Type B pancreatic cell (in vitro differentiated cells): ENCODE measurements around the gene ATP2C1. TPM values are rescaled to one million over a fixed set of nuclear protein-coding genes. Genes with fewer than 3 reads are reported as not detected.

ENCODE experiments used
- DNase-seq: peaks from one replicate; pipeline ENCODE4 v3.0.0; 2021; ENCODE audit warnings: mixed read lengths; ENCODE audit not compliant: unreplicated experiment; ENCODE audit errors: extremely low spot score
- H3K27ac Mint-ChIP-seq: 2 replicates; pipeline ENCODE4 v1.8.0; 2021; ENCODE audit warnings: mild to moderate bottlenecking, mixed read lengths
- H3K27me3 Mint-ChIP-seq: 2 replicates; pipeline ENCODE4 v1.8.0; 2021; ENCODE audit warnings: mixed read lengths
- H3K36me3 Mint-ChIP-seq: 2 replicates; pipeline ENCODE4 v1.8.0; 2021; ENCODE audit warnings: mixed read lengths
- H3K4me1 Mint-ChIP-seq: one replicate; pipeline ENCODE4 v1.8.0; 2021; ENCODE audit warnings: mixed read lengths; ENCODE audit not compliant: unreplicated experiment
- H3K4me3 Mint-ChIP-seq: 2 replicates; pipeline ENCODE4 v1.8.0; 2021; ENCODE audit warnings: mild to moderate bottlenecking, mixed read lengths
- H3K9me3 Mint-ChIP-seq: 2 replicates; pipeline ENCODE4 v1.8.0; 2021; ENCODE audit warnings: mixed read lengths
- CTCF ChIP-seq: fragments of 200-600 bp; sonication (generic); conservative IDR thresholded peaks from 2 replicates; pipeline ENCODE4 v1.5.0; 2021; ENCODE audit warnings: antibody characterized with exemption, mild to moderate bottlenecking
- total RNA-seq: library from RNA; stranded (reverse); gene quantifications from 2 replicates; pipeline ENCODE4 v1.2.1, GENCODE V29; 2021; ENCODE audit warnings: low replicate concordance

The ATP2C1 gene
- total RNA-seq, 1 donor from 2014 or later = 81.0 TPM

GRCh38 chr3:130992344-130992743 lies 98.5 kb downstream of the ATP2C1 start:
- H3K36me3 Mint-ChIP-seq = peaks cover 18% of the 10 kb centered on the region
- H3K4me1 Mint-ChIP-seq = no peaks in the 10 kb centered on the region
- no peaks in the 10 kb centered on the region for H3K27me3 Mint-ChIP-seq
- no peaks in the 10 kb centered on the region for H3K9me3 Mint-ChIP-seq
- H3K4me3 Mint-ChIP-seq = no peak overlapping the region
- H3K27ac Mint-ChIP-seq = no peak overlapping the region
- no peak for TF ChIP-seq CTCF
- DNase-seq = no peak

- no peak overlapping the region for H3K27ac Mint-ChIP-seq
- H3K27me3 Mint-ChIP-seq = no peaks in the 10 kb centered on the region
- no peak for DNase-seq
- no peaks in the 10 kb centered on the region for H3K9me3 Mint-ChIP-seq
- H3K4me3 Mint-ChIP-seq = no peak overlapping the region
- no peak for TF ChIP-seq CTCF
- H3K36me3 Mint-ChIP-seq = peaks cover 13% of the 10 kb centered on the region
- H3K4me1 Mint-ChIP-seq = no peaks in the 10 kb centered on the region
These were observed 103.4 kb downstream of the ATP2C1 start for GRCh38 chr3:130997289-130997688.

GRCh38 chr3:131001071-131001470 lies 107.2 kb downstream of the ATP2C1 start:
- Mint-ChIP-seq H3K9me3 (no peaks in the 10 kb centered on the region), H3K4me3 (no peak overlapping the region), H3K27me3 (no peaks in the 10 kb centered on the region), H3K36me3 (peaks cover 20% of the 10 kb centered on the region), H3K4me1 (no peaks in the 10 kb centered on the region), H3K27ac (no peak overlapping the region)
- TF ChIP-seq CTCF = no peak
- no peak for DNase-seq

GRCh38 chr3:131004603-131005002 lies 110.7 kb downstream of the ATP2C1 start:
- H3K36me3 Mint-ChIP-seq = peaks cover 16% of the 10 kb centered on the region
- no peak overlapping the region for H3K4me3 Mint-ChIP-seq

GRCh38 chr3:131007256-131007655 lies 113.4 kb downstream of the ATP2C1 start:
- no peak for TF ChIP-seq CTCF
- Mint-ChIP-seq H3K4me1 (no peaks in the 10 kb centered on the region), H3K27me3 (no peaks in the 10 kb centered on the region), H3K27ac (no peak overlapping the region), H3K4me3 (no peak overlapping the region), H3K36me3 (peaks cover 21% of the 10 kb centered on the region), H3K9me3 (no peaks in the 10 kb centered on the region)
- no peak for DNase-seq

More at GRCh38 chr3:131004603-131005002, 110.7 kb downstream of the ATP2C1 start:
- no peaks in the 10 kb centered on the region for H3K27me3 Mint-ChIP-seq
- H3K9me3 Mint-ChIP-seq = no peaks in the 10 kb centered on the region
- H3K4me1 Mint-ChIP-seq = no peaks in the 10 kb centered on the region
- no peak overlapping the region for H3K27ac Mint-ChIP-seq
- DNase-seq = no peak
- TF ChIP-seq CTCF = no peak

GRCh38 chr3:131007782-131008181 lies 113.9 kb downstream of the ATP2C1 start:
- no peak overlapping the region for H3K27ac Mint-ChIP-seq
- no peaks in the 10 kb centered on the region for H3K4me1 Mint-ChIP-seq
- no peak overlapping the region for H3K4me3 Mint-ChIP-seq
- no peak for DNase-seq
- TF ChIP-seq CTCF = no peak
- no peaks in the 10 kb centered on the region for H3K27me3 Mint-ChIP-seq
- no peaks in the 10 kb centered on the region for H3K9me3 Mint-ChIP-seq
- peaks cover 21% of the 10 kb centered on the region for H3K36me3 Mint-ChIP-seq
